GM18499 (cell line): Measurements from ENCODE around the gene LRRC28.

Experiments
- ATAC-seq: cut with Tn5 transposase; IDR thresholded peaks from one replicate; pipeline ENCODE4 v1.9.1; 2021; ENCODE audit warnings: moderate number of reproducible peaks; ENCODE audit not compliant: insufficient read depth, unreplicated experiment

The LRRC28 gene

GRCh38 chr15:99412082-99412481 is 160.8 kb downstream of the LRRC28 start:
- no peak for ATAC-seq

- ATAC-seq: no peak
These were observed 161.3 kb downstream of the LRRC28 start for GRCh38 chr15:99412626-99413025.

- no peak for ATAC-seq
These were observed 162.9 kb downstream of the LRRC28 start for GRCh38 chr15:99413955-99414754.

- no peak for ATAC-seq
These were observed 163.8 kb downstream of the LRRC28 start for GRCh38 chr15:99414755-99415731.

- ATAC-seq: no peak
These were observed 165.2 kb downstream of the LRRC28 start for GRCh38 chr15:99416191-99417188.

GRCh38 chr15:99421172-99421656 is 169.9 kb downstream of the LRRC28 start:
- ATAC-seq: no peak

- no peak for ATAC-seq
These were observed 170.5 kb downstream of the LRRC28 start for GRCh38 chr15:99421758-99422157.

- no peak for ATAC-seq
These were observed 172.2 kb downstream of the LRRC28 start for GRCh38 chr15:99423186-99424130.

- ATAC-seq: no peak
These were observed 172.9 kb downstream of the LRRC28 start for GRCh38 chr15:99424131-99424571.

- ATAC-seq: peak; percentile 78
These were observed 173.8 kb downstream of the LRRC28 start for GRCh38 chr15:99424978-99425656.

GRCh38 chr15:99425657-99426301 is 174.5 kb downstream of the LRRC28 start:
- ATAC-seq: no peak

GRCh38 chr15:99426431-99427105 is 175.3 kb downstream of the LRRC28 start:
- no peak for ATAC-seq

GRCh38 chr15:99427210-99427609 is 175.9 kb downstream of the LRRC28 start:
- ATAC-seq: no peak

- no peak for ATAC-seq
These were observed 176.5 kb downstream of the LRRC28 start for GRCh38 chr15:99427668-99428361.

GRCh38 chr15:99429681-99430081 is 178.4 kb downstream of the LRRC28 start:
- no peak for ATAC-seq

GRCh38 chr15:99430881-99431401 is 179.7 kb downstream of the LRRC28 start:
- ATAC-seq: no peak
